MG63 (cell line): ENCODE data around the gene HCK. TPM values are rescaled to one million over a fixed set of nuclear protein-coding genes. Genes with fewer than 3 reads are reported as not detected.

Source experiments
- DNase-seq: peaks from one replicate; pipeline ENCODE4 v3.0.0-alpha.2; 2020
- H3K27me3 ChIP-seq: fragments of 250-450 bp; sonication (Bioruptor Pico); 2 replicates; pipeline ENCODE4 v1.5.1; 2020; ENCODE audit warnings: mild to moderate bottlenecking, moderate library complexity
- H3K36me3 ChIP-seq: fragments of 250-450 bp; sonication (Bioruptor Pico); 2 replicates; pipeline ENCODE4 v1.5.1; 2020; ENCODE audit warnings: mild to moderate bottlenecking, moderate library complexity
- H3K4me3 ChIP-seq: fragments of 250-450 bp; sonication (Bioruptor Pico); 2 replicates; pipeline ENCODE4 v1.5.1; 2020; ENCODE audit warnings: mild to moderate bottlenecking, moderate library complexity
- H3K9me3 ChIP-seq: fragments of 250-450 bp; sonication (Bioruptor Pico); 2 replicates; pipeline ENCODE4 v1.5.1; 2020; ENCODE audit warnings: mild to moderate bottlenecking, moderate library complexity
- total RNA-seq: library from RNA; depleted of rRNA; stranded (reverse); fragments of >200 nt; shearing (Covaris generic); gene quantifications from 2 replicates; pipeline ENCODE4 v1.2.3, GENCODE V29; 2014; ENCODE audit warnings: low replicate concordance; rRNA removed

Gene HCK
- total RNA-seq = not detected in 2 replicates

DNA sequence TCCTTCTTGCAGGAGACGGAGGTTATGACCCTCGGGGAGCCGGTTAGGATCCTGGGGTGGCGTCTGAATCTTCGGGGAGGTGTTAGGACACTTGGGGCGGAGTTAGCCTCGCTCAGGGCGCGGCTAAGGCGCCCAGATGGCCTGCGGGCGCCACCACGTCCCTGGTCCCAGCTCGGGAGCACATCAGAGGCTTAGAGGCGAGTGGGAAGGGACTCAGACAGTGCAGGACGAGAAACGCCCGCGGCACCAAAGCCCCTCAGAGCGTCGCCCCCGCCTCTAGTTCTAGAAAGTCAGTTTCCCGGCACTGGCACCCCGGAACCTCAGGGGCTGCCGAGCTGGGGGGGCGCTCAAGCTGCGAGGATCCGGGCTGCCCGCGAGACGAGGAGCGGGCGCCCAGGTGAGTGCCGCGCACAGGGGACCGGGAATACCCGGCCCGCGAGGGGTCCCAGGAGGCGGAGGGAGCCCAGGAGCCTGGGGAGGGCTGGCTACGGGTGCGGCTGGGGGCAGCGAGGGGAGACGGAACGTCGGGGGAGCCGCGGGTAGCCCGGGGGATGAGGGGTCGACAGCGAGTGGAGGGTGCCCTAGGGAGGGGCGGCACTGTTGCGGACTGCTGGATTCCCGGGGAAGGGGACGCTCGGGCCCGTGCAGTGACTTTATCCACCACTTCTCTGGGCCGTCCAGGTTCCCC is at the start of gene HCK:
Gene HCK, plus strand, starts transcription at position 153 of the 688 bp plus-strand sequence.
- H3K27me3 ChIP-seq = peaks cover 30% of the 10 kb centered on the region
- no peaks in the 10 kb centered on the region for H3K36me3 ChIP-seq
- H3K4me3 ChIP-seq = no peak within 1 kb of the TSS
- H3K9me3 ChIP-seq = no peaks in the 10 kb centered on the region
- no peak for DNase-seq

DNA sequence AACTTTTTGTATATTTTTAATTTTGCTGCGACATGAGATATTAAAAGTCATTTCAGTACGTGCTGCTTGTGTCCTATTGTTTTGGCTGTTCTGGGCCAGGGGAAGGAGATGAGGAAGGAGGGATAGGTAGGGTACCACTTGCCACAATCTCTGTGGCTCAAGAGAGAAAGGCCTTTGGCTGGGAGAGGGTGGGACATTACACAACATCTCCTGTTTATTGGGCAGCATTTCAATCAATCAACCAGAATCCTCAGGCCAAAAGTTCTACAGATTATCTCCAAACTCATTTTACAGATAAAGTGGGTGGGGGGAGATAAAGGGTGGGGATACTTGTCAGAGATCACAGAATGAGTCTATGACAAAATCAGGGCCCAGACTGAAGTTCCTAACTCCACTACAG is 48.7 kb upstream of the HCK start:
- Histone ChIP-seq H3K27me3 (no peaks in the 10 kb centered on the region), H3K9me3 (no peaks in the 10 kb centered on the region), H3K36me3 (no peaks in the 10 kb centered on the region)

DNA sequence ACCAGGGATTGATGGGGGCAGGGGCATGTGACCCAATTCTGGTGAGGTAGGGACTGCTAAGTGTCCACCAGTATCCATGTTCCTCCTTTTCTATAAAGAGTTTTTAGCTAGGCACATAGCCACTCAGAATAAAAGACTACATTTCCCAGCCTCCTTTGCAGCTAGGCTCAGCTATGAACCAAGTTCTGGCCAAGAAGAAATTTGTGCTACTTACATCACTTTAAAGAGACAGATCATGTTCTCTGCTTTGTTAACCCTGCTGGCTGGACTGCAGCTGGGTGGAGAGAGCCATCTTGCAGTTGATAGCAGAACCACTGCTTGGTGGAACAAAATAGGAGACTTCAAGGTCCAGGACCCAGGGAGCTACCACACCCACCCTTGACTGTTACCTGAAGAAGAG is 47.1 kb upstream of the HCK start:
- H3K36me3 ChIP-seq = no peaks in the 10 kb centered on the region
- no peak overlapping the region for H3K4me3 ChIP-seq
- H3K27me3 ChIP-seq = no peaks in the 10 kb centered on the region
- no peaks in the 10 kb centered on the region for H3K9me3 ChIP-seq
- no peak for DNase-seq

More for the DNA sequence above, 48.7 kb upstream of the HCK start:
- no peak overlapping the region for H3K4me3 ChIP-seq
- no peak for DNase-seq

DNA sequence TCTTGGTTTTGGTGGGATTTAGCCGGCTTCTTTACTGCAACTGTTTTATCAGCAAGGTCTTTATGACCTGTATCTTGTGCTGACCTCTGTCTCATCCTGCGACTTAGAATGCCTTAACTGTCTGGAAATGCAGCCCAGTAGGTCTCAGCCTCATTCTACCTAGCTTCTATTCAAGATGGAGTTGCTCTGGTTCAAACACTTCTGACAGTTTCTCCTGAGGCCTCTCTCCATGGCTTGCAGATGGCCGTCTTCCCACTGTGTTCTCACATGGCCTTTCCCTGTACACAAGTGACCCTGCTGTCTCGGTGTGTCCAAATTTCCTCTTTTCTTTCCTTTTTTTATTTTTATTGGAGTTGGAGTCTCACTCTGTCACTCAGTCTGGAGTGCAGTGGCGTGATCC is 46.0 kb upstream of the HCK start:
- no peak for DNase-seq
- Histone ChIP-seq H3K9me3 (no peaks in the 10 kb centered on the region), H3K36me3 (no peaks in the 10 kb centered on the region), H3K4me3 (no peak overlapping the region), H3K27me3 (no peaks in the 10 kb centered on the region)

DNA sequence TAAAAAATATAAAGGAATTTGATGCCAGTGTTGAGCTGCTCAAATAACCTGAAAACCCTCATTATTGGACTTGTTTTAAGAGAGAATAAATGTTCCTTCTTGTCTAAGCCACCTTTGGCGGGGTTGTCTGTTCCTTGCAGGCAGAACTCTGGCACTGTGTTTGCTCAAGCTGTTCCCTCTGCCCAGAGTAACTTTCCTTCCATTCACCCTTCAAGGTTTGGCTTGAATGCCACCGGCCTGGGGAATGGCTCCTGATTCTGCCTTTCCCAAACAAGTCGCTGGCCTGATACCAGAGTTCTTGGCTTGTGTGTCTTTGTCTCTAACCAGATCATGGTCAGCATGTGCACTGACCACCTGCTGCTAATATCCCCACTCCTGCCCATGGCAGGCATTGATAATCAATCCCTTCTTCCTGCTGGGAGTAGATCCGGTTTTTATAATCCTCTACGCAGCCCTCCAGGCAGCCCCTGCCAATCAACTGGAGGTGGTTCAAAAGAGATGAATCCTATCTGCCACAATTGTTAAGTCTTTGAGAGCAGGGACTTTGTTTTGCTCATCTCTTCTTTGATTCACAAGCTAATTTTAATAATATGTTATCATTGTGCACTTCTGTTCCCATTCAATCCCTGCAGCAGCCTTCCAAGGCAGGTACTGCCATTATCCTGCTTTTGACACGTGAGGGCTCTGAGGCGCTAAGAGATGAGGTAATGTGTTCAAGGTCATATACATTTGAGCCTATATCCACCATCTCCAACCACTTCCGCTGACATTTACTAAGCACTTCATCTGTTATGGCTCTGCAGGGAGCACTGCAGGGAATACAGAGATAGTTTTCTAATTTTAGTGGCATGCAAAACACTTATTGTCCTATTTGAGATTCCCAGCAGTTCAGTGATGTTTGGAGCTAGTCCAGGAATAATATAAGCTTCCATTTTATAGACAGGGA is 44.9 kb upstream of the HCK start:
- Histone ChIP-seq H3K4me3 (no peak overlapping the region), H3K27me3 (peaks cover 2% of the 10 kb centered on the region; the same call in 1 of the 2 replicates), H3K36me3 (no peaks in the 10 kb centered on the region), H3K9me3 (no peaks in the 10 kb centered on the region)
- DNase-seq = no peak

DNA sequence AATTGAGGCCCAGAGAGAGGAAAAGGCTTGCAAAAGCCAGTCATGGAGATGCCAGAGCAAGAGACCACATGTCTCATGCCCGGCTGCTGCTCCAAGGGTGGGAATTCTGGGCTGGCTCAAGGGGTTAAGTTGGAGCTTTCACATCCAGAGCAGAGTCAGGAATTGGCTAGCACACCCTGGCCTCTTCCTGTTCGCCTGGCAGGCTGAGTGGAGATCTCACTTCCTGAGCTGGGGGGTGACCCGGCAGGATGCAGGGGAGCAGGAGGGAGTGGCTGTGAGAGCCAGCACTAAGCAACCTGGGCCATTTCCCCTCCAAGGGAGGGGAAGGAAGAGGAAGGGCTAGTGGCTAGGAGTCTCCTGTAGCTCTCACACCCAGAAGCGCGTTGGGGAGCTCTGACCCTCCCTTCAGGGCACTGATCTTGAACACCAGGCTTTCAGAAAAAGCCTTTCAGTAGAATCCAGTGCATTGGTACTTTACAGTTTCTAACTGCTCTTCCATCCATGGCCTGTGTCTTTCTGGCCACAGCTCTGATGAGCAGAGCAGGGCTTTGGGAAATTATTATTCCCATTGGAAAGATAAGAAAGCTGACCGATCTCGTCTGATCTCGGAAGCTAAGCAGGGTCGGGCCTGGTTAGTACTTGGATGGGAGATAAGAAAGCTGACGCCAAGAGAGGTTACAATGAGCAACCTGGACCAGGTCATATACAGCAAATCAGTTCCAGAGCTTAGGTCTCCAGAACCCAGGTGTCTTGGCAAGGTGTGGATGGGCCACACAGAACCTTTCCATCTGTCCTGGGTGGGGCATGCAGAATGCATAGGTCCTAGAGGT is 44.0 kb upstream of the HCK start:
- H3K4me3 ChIP-seq = no peak overlapping the region
- peak; percentile 64 for DNase-seq
- H3K9me3 ChIP-seq = no peaks in the 10 kb centered on the region
- no peaks in the 10 kb centered on the region for H3K36me3 ChIP-seq
- H3K27me3 ChIP-seq = peaks cover 5% of the 10 kb centered on the region; the same call in 1 of the 2 replicates

DNA sequence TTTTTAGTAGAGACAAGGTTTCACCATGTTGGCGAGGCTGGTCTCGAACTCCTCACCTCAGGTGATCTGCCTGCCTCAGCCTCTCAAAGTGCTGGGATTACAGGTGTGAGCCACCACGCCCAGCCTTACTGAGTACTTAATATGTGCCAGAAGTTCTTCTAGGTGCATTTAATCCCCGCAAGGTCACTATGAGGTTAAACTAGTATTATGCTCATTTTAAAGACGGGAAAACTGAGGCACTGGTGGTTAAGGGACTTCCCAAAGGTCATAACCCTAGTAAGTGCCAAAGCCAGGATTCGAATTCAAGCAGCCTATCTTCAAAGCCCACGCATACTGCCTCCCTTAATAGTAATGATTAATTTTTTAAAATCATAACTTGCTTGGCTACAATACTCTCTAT is 42.5 kb upstream of the HCK start:
- Histone ChIP-seq H3K9me3 (no peaks in the 10 kb centered on the region), H3K4me3 (no peak overlapping the region), H3K27me3 (peaks cover 5% of the 10 kb centered on the region; the same call in 1 of the 2 replicates), H3K36me3 (no peaks in the 10 kb centered on the region)
- DNase-seq = no peak

DNA sequence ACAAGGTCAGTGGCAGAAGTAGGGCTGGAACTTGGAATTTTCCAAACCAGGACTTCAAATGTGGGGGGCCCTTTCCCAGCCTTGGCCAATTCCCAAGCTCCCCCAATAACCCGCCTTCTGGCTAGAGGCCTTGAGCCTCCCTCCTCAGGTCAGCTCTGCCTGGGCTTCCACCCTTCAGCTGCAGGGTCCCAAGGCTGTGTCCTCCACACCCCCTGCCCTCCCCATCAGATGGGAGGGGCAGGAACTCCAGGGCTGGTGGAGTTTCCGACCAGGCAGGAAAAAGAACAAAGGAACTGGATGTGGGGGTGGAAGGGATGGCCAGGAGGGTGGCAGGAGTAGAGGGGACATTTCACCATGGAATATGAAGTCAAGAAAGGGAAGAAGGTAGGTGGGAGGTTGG is 41.9 kb upstream of the HCK start, which contains the start of gene CCM2L:
Gene CCM2L, plus strand, starts transcription at position 338 of the 400 bp plus-strand sequence. Its CDS starts 17 bp downstream, at position 355.
- no peak within 1 kb of the TSS for H3K4me3 ChIP-seq
- H3K9me3 ChIP-seq = no peaks in the 10 kb centered on the region
- H3K36me3 ChIP-seq = no peaks in the 10 kb centered on the region
- H3K27me3 ChIP-seq = peaks cover 5% of the 10 kb centered on the region; the same call in 1 of the 2 replicates
- DNase-seq = no peak

DNA sequence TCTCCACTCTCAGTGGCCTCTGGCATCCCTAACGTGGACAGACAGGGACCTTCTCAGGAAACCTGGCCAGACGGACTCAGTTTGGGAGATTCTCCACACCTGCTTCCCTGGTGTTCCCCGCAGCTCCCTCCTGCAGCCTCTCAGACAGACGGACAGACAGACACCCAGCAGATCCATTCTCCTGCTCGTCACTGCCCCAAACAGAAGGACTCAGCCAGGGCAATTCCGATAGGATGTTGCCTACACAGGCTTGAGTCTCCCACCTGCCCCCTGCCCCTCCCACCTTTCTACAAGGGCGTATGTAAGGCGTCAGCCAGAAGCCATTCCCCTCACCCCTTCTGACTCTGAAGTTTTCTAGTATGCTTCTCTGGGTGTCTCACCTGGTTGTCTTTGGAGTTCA is 41.4 kb upstream of the HCK start:
- Histone ChIP-seq H3K27me3 (peaks cover 5% of the 10 kb centered on the region; the same call in 1 of the 2 replicates), H3K9me3 (no peaks in the 10 kb centered on the region), H3K36me3 (no peaks in the 10 kb centered on the region), H3K4me3 (no peak overlapping the region)
- DNase-seq = no peak

DNA sequence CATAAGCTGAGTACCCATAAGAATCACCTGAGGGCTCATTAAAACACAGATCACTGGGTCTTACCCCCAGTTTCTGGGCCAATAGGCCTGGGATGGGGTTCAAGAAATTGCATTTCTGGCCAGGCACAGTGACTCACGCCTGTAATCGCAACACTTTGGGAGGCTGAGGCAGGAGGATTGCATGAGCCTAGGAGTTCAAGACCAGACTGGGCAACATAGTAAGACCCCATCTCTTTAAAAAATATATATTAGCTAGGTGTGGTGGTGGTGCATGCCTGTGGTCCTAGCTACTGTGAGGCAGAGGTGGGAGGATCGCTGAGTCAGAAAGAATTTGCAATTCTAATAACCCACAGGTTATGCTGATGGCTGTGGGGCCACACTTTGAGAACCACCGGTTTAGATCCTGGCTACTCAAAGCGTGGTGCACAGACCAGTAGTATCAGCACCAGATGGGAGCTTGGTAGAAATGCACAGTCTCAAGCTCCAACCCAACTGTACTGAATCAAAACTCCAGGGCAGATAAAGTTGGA is 39.8 kb upstream of the HCK start:
- DNase-seq = no peak
- Histone ChIP-seq H3K27me3 (peaks cover 5% of the 10 kb centered on the region), H3K4me3 (no peak overlapping the region), H3K9me3 (no peaks in the 10 kb centered on the region), H3K36me3 (no peaks in the 10 kb centered on the region)

DNA sequence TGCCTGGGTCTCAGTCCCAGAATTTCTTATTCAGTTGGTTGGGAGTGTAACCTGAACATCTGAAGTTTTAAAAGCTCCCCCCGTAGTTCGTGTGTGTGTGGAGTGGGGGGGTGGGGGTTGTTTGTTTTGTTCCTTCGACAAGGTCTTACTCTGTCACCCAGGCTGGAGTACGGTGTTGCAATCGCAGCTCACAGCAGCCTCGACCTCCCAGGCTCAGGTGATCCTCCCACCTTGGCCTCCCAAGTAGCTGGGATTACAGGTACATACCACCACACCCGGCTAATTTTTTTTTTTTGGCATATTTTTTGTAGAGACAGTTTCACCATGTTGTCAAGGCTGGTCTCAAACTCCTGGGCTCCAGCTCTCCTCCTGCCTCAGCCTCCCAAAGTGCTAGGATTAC is 38.7 kb upstream of the HCK start:
- Histone ChIP-seq H3K27me3 (peaks cover 9% of the 10 kb centered on the region), H3K36me3 (no peaks in the 10 kb centered on the region), H3K9me3 (no peaks in the 10 kb centered on the region), H3K4me3 (no peak overlapping the region)
- DNase-seq = no peak

DNA sequence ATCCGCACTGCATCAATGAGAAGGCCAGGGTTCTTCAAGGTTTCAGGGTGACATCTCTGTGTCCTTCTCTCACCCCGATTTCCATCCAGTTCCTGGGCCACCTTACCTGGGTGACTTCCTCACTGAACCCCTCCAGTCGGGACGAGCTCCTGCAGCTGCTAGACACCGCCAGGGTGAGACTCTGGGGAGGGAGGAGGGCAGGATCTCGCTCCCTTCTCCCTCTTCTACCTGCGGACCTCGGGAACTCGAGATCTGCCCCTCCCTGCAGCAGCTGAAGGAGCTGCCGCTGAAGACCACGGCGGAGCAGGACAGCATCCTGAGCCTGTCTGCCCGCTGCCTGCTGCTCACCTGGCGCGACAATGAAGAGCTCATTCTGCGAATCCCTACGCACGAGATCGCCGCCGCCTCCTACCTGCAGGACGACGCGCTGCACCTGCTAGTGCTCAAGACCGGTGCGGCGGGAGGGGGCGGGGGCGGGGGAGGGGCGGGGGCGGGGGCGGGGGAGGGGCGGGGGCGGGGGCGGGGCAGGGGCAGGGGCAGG is 34.3 kb upstream of the HCK start:
- Histone ChIP-seq H3K9me3 (no peaks in the 10 kb centered on the region), H3K4me3 (no peak overlapping the region), H3K36me3 (no peaks in the 10 kb centered on the region), H3K27me3 (peaks cover 39% of the 10 kb centered on the region)
- no peak for DNase-seq

DNA sequence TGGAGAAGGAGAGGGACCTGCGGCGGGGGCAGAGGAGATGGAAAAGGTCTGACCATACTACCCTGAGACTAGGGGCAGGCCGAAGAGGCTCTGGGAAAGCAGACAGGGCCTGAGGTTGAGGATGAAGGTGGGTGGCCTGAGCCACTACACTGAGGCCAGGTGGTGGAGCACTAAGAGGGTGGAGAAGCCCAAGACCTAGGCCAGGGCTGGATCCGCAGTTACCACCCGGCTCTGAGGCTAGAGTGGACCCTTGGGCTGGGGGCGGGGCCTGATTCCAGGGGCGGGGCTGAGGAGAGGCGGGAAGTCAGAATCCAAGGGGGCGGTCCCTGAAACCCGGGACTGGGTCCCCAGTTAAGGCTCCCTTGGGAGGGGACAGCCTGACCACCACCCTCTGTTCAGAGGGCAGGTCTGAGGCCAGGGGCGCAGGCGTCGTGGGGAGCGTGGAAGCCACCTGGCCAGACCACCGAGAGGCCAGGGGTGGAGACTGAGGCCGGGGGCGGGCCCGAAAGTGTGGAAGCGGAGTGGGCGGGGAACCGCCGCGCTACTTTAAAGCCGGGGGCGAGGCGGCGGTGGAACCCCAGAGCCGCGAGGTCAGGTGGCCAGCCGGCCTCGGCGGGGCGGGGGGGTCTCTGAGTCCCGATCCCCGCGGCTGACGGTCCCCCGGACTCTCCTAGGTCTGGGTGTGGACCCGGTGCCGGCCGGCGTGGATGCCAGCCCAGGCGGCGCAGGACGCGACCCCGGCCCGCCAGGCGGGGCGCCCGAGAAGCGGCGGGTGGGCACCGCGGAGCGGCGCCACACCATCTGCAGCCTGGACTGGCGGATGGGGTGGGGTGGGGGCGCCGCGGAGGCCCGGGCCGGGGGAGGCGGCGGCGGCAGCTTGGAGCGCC is 33.5 kb upstream of the HCK start:
- peak overlapping the region; percentile 46 for H3K4me3 ChIP-seq
- no peaks in the 10 kb centered on the region for H3K9me3 ChIP-seq
- DNase-seq = peak; percentile 50
- H3K36me3 ChIP-seq = no peaks in the 10 kb centered on the region
- peaks cover 42% of the 10 kb centered on the region for H3K27me3 ChIP-seq

DNA sequence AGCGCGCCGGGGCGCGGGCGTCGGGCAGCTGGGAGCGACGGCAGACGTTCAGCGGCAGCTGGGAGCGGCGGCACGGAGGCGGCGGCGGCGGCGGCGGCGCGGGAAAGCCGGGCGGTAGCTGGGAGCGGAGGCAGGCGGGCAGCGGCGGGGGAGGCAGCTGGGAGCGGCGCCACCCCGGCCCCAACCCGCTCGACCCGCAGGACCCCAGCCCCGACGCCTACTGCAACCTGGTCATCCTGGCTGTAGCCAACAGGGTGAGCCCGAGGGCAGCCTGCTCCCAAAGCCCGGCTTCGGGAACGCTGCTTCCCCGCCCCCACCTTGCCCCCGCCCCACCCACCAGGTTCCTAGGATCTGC is 32.9 kb upstream of the HCK start:
- no peaks in the 10 kb centered on the region for H3K36me3 ChIP-seq
- H3K9me3 ChIP-seq = no peaks in the 10 kb centered on the region
- DNase-seq = peak; percentile 17
- H3K27me3 ChIP-seq = peaks cover 45% of the 10 kb centered on the region
- no peak overlapping the region for H3K4me3 ChIP-seq
